GM06990 (cell line): ENCODE measurements around the gene CBX3.

Experiments used
- DNase-seq: peaks from one replicate; pipeline ENCODE4 v3.0.0-alpha.2; 2011; ENCODE audit not compliant: insufficient read length; ENCODE audit errors: extremely low read depth
- H3K27me3 ChIP-seq: replicated peaks from 2 replicates; pipeline ENCODE4 v1.6.0; 2011; ENCODE audit warnings: low read length; ENCODE audit not compliant: control insufficient read depth, insufficient read depth
- H3K36me3 ChIP-seq: 2 replicates; pipeline ENCODE4 v1.5.1; 2011; ENCODE audit warnings: low read length; ENCODE audit not compliant: control insufficient read depth, insufficient read depth
- H3K4me3 ChIP-seq: replicated peaks from 2 replicates; pipeline ENCODE4 v1.5.1; 2011; ENCODE audit warnings: low read depth, mild to moderate bottlenecking, control low read depth, low read length
- CTCF ChIP-seq: IDR thresholded peaks from 2 replicates; pipeline ENCODE4 v1.5.1; 2011; ENCODE audit warnings: low read length, control low read depth, mild to moderate bottlenecking, inconsistent platforms; ENCODE audit not compliant: insufficient read depth, poor library complexity, severe bottlenecking

The CBX3 gene

GRCh38 chr7:26195182-26195581 lies 6.4 kb upstream of the CBX3 start:
- no peak for DNase-seq
- no peaks in the 10 kb centered on the region for H3K27me3 ChIP-seq
- peaks cover 20% of the 10 kb centered on the region for H3K36me3 ChIP-seq
- H3K4me3 ChIP-seq, result peak overlapping the region; percentile 38; the same call in 1 of the 2 replicates
- TF ChIP-seq CTCF, result no peak

- H3K4me3 ChIP-seq, result peak overlapping the region; percentile 94
- H3K36me3 ChIP-seq, result peaks cover 15% of the 10 kb centered on the region
- no peaks in the 10 kb centered on the region for H3K27me3 ChIP-seq
- no peak for TF ChIP-seq CTCF
- no peak for DNase-seq
Observed at GRCh38 chr7:26195867-26196657, 5.5 kb upstream of the CBX3 start.

- Histone ChIP-seq H3K27me3 (no peaks in the 10 kb centered on the region), H3K4me3 (peak overlapping the region; percentile 94), H3K36me3 (peaks cover 15% of the 10 kb centered on the region)
- no peak for TF ChIP-seq CTCF
- DNase-seq, result peak; percentile 53
Observed at GRCh38 chr7:26197153-26198115, 4.1 kb upstream of the CBX3 start.

- no peak for DNase-seq
- TF ChIP-seq CTCF, result peak; percentile 55
- H3K4me3 ChIP-seq, result peak overlapping the region; percentile 94
- H3K27me3 ChIP-seq, result no peaks in the 10 kb centered on the region
- H3K36me3 ChIP-seq, result peaks cover 10% of the 10 kb centered on the region
Observed at GRCh38 chr7:26198133-26198780, 3.3 kb upstream of the CBX3 start.

- H3K36me3 ChIP-seq, result peaks cover 8% of the 10 kb centered on the region
- TF ChIP-seq CTCF, result no peak
- DNase-seq, result no peak
- no peaks in the 10 kb centered on the region for H3K27me3 ChIP-seq
- H3K4me3 ChIP-seq, result peak overlapping the region; percentile 94
Observed at GRCh38 chr7:26198781-26199169, 2.8 kb upstream of the CBX3 start.
